Lower lobe of right lung (tissue), 2 donors: ENCODE measurements around the gene ALDH7A1. TPM values are rescaled to one million over a fixed set of nuclear protein-coding genes. Genes with fewer than 3 reads are reported as not detected.

Source experiments
- ATAC-seq, 2 donors: fragments of 200-7000 bp; cut with Tn5 transposase; one replicate each; pipeline ENCODE4 v1.9.1; 2020 to 2022; ENCODE audit warnings: mild to moderate bottlenecking in 2 of 2, moderate library complexity in 2 of 2
- DNase-seq: peaks from one replicate; pipeline ENCODE4 v3.0.0-alpha.2; 2020
- H3K27ac ChIP-seq: fragments of 200-600 bp; one replicate; pipeline ENCODE4 v1.8.0; 2022
- H3K27me3 ChIP-seq: fragments of 200-600 bp; one replicate; pipeline ENCODE4 v1.8.0; 2022; ENCODE audit warnings: low read depth
- H3K36me3 ChIP-seq: fragments of 200-600 bp; one replicate; pipeline ENCODE4 v1.8.0; 2022; ENCODE audit warnings: mild to moderate bottlenecking
- H3K4me1 ChIP-seq: fragments of 200-600 bp; one replicate; pipeline ENCODE4 v1.8.0; 2022
- H3K4me3 ChIP-seq: fragments of 200-600 bp; one replicate; pipeline ENCODE4 v1.8.0; 2022; ENCODE audit warnings: mild to moderate bottlenecking
- H3K9me3 ChIP-seq: fragments of 200-600 bp; one replicate; pipeline ENCODE4 v1.8.0; 2022
- intact Hi-C: fragments of 100-400 bp; cut with DNase I; formaldehyde crosslinking; loops from one replicate; pipeline ENCODE4 v1.11.0; 2022
- total RNA-seq: library from RNA; stranded (reverse); fragmentation: NEBNext Ultra II Directional; extraction: Animal tissue kit (Norgen Biotek cat#: 25700); gene quantifications from one replicate; pipeline ENCODE4 v1.2.1, GENCODE V29; 2021
- TF ChIP-seq, protein P1 (sequence below): fragments of 200-600 bp; IDR thresholded peaks from one replicate; pipeline ENCODE4 v1.8.0; 2022; ENCODE audit warnings: antibody characterized with exemption, mild to moderate bottlenecking
- donor health status: DM: no; HTN: yes; CAD: no; lungs with severe emphysema.

ALDH7A1 gene
- total RNA-seq, 1 donor from 2014 or later, result 23.7 TPM

DNA sequence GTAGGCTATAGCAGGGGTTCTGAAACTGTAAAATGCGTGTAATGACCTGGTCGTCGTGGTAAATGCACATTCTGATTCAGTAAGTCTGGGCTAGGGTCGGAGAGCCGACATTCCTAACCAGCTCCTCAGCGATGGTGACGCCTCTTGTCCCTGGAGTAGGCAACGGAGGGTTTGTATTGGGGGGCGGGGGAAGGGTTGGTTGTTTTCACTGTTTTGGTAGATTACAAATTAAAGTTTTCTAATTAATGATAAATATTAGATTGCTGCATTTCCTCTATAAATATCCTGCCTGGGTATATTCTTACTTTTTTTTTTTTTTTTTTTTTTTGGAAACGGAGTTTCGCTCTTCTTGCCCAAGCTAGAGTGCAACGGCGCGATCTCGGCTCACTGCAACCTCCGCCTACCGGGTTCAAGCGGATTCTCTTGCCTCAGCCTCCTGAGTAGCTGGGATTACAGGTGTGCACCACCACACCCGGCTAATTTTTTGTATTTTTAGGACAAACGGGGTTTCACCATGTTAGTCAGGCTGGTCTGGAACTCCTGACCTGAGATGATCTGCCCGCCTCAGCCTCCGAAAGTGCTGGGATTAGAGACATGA is 566 bp upstream of the ALDH7A1 start:
- Histone ChIP-seq H3K9me3 (no peaks in the 10 kb centered on the region), H3K27me3 (no peaks in the 10 kb centered on the region), H3K4me1 (peaks cover 13% of the 10 kb centered on the region), H3K4me3 (peak overlapping the region; percentile 78), H3K36me3 (peaks cover 6% of the 10 kb centered on the region), H3K27ac (peak overlapping the region; percentile 80)
- ATAC-seq, result no peak
- TF ChIP-seq, protein P1, sequence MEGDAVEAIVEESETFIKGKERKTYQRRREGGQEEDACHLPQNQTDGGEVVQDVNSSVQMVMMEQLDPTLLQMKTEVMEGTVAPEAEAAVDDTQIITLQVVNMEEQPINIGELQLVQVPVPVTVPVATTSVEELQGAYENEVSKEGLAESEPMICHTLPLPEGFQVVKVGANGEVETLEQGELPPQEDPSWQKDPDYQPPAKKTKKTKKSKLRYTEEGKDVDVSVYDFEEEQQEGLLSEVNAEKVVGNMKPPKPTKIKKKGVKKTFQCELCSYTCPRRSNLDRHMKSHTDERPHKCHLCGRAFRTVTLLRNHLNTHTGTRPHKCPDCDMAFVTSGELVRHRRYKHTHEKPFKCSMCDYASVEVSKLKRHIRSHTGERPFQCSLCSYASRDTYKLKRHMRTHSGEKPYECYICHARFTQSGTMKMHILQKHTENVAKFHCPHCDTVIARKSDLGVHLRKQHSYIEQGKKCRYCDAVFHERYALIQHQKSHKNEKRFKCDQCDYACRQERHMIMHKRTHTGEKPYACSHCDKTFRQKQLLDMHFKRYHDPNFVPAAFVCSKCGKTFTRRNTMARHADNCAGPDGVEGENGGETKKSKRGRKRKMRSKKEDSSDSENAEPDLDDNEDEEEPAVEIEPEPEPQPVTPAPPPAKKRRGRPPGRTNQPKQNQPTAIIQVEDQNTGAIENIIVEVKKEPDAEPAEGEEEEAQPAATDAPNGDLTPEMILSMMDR, result no peak
- no peak for DNase-seq
- intact Hi-C loops, result no loop called here

DNA sequence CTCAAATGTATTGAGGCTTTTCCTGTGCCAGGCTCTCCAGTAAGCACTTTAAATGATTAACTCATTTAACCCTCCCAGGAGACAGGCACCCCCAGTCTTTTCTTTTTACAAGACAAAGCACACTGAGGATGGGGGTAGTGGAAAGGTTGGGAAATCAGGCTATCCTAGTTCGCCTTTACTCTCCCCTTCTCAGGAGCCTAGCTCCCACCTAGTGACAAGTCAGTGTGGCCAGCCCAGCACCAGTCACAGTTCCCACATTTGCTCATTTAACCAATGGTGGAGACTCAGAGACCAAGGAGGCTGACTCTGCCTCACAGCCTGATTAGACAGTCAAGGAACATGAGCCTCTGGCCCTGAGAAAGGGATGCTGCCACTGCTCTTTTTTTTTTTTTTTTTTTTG is 3.5 kb downstream of the ALDH7A1 start:
- TF ChIP-seq, protein P1, result no peak
- intact Hi-C loops, result no loop called here
- H3K4me3 ChIP-seq, result no peak overlapping the region

DNA sequence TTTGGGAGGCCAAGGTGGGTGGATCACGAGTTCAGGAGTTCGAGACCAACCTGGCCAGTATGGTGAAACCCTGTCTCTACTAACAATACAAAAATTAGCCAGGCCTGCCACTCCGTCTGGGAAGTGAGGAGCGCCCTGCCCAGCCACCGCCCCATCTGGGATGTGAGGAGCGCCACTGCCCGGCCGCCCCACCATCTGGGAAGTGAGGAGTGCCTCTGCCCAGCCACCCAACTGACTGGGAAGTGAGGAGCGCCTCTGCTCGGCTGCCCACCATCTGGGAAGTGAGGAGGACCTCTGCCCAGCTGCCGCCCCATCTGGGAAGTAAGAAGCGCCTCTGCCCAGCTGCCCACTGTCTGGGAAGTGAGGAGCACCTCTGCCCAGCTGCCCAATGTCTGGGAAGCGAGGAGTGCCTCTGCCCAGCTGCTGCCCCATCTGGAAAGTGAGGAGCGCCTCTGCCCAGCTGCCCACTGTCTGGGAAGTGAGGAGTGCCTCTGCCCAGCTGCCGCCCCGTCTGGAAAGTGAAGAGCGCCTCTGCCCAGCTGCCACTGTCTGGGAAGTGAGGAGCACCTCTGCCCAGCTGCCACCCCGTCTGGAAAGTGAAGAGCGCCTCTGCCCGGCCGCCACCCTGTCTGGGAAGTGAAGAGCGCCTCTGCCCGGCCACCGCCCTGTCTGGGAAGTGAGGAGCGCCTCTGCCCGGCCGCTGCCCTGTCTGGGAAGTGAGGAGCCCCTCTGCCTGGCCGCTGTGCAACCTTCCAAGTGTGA is 5.3 kb downstream of the ALDH7A1 start:
- Histone ChIP-seq H3K9me3 (no peaks in the 10 kb centered on the region), H3K36me3 (peaks cover 20% of the 10 kb centered on the region), H3K27me3 (no peaks in the 10 kb centered on the region), H3K4me3 (no peak overlapping the region), H3K4me1 (peaks cover 13% of the 10 kb centered on the region), H3K27ac (no peak overlapping the region)
- intact Hi-C loops, result no loop called here
- no peak for ATAC-seq
- no peak for DNase-seq
- TF ChIP-seq, protein P1, result no peak

More for the DNA sequence above, 3.5 kb downstream of the ALDH7A1 start:
- Histone ChIP-seq H3K4me1 (peaks cover 13% of the 10 kb centered on the region), H3K27me3 (no peaks in the 10 kb centered on the region), H3K36me3 (peaks cover 17% of the 10 kb centered on the region), H3K27ac (no peak overlapping the region), H3K9me3 (no peaks in the 10 kb centered on the region)
- no peak for DNase-seq
- no peak for ATAC-seq

DNA sequence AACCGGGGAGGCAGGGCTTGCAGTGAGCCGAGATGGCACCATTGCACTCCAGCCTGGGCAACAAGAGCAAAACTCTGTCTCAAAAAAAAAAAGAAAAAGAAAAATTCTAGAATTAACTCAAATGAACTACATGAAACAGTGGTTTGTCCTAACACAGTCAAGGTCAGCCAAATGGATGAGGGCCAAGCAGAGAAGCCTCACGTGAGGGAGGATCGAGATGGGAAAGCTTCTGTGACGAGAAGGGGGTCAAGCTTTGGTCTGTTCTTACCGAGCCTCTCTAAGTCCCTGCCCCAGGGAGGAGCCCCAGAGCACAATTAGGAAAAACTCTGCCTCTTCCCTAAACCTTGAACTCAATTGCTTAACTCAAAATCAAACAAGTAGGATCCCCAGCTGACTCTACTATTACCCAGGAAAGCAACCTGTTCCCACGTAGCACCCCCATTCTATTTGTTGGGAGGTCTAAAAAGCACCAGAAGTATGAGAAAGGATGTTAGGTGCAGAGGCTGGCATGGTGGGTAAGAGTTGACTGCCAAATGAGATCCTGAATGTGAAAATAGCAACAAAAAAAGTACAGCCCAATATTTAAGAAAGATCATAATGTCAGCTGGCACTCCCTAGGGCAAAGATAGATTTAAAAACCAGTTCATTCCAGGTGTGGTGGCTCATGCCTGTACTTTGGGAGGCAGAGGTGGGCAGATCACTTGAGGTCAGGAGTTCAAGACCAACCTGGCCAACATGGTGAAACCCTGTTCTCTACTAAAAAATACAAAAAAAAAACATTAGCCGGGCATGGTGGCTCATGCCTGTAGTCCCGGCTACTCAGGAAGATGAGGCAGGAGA is 7.2 kb downstream of the ALDH7A1 start:
- DNase-seq, result no peak
- Histone ChIP-seq H3K36me3 (peaks cover 39% of the 10 kb centered on the region), H3K4me1 (no peaks in the 10 kb centered on the region), H3K4me3 (no peak overlapping the region), H3K9me3 (no peaks in the 10 kb centered on the region), H3K27ac (no peak overlapping the region), H3K27me3 (no peaks in the 10 kb centered on the region)
- TF ChIP-seq, protein P1, result no peak
- no peak for ATAC-seq
- intact Hi-C loops, result no loop called here

DNA sequence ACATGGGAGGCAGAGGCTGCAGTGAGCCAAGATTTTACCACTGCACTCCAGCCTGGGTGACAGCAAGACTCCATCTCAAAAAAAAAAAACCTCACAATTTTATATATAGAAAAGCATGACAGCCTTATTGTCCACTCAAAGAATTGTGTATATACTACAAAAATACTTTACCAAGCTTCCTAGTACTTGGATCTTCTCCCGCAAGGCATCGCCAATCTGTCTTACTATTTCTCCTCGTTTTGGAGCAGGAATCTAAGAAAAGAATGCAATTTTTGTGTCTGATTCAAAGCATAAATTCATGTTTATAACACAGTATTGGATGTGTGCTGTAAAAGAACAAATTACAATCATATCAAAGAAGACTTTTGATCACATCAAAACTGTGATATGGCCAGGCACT is 11.3 kb downstream of the ALDH7A1 start:
- no peaks in the 10 kb centered on the region for H3K9me3 ChIP-seq
- TF ChIP-seq, protein P1, result no peak
- ATAC-seq (no peak), DNase-seq (no peak)
- no peak overlapping the region for H3K27ac ChIP-seq
- no peaks in the 10 kb centered on the region for H3K4me1 ChIP-seq
- no peak overlapping the region for H3K4me3 ChIP-seq
- intact Hi-C loops, result no loop called here
- no peaks in the 10 kb centered on the region for H3K27me3 ChIP-seq
- H3K36me3 ChIP-seq, result peaks cover 70% of the 10 kb centered on the region
